Bronchial epithelial cell (primary cell): ENCODE measurements around the gene GNG12. TPM values are rescaled to one million over a fixed set of nuclear protein-coding genes. Genes with fewer than 3 reads are reported as not detected.
"Not testable (repeated sequence)": the region's sequence is repeated elsewhere in the genome, so short reads cannot be mapped to it uniquely, and the experiment has no call there.

ENCODE experiments used
- DNase-seq: peaks from one replicate; pipeline ENCODE4 v3.0.0-alpha.2; 2010; ENCODE audit warnings: low read depth
- FAIRE-seq: peaks from 2 replicates; lab custom pipeline; 2011; peaks lifted over from hg19 to GRCh38; lab: Jason Lieb, UNC
- H3K27me3 ChIP-seq: 2 replicates; pipeline ENCODE4 v1.5.1; 2011; ENCODE audit warnings: low read length; ENCODE audit not compliant: control insufficient read depth, insufficient read depth
- H3K36me3 ChIP-seq: 2 replicates; pipeline ENCODE4 v1.5.1; 2011; ENCODE audit warnings: low read length; ENCODE audit not compliant: control insufficient read depth, insufficient read depth
- H3K4me3 ChIP-seq: 2 replicates; pipeline ENCODE4 v1.5.1; 2011; ENCODE audit warnings: mild to moderate bottlenecking, low read depth, low read length, control low read depth
- total RNA-seq: library from RNA; depleted of rRNA; stranded (reverse); fragments of >200 nt; gene quantifications from 2 replicates; pipeline ENCODE4 v1.2.1, GENCODE V29; 2014
- TF ChIP-seq, protein P1 (sequence below): IDR thresholded peaks from 2 replicates; pipeline ENCODE4 v1.5.1; 2011; ENCODE audit warnings: mild to moderate bottlenecking, moderate library complexity, low read length, control low read depth, inconsistent platforms; ENCODE audit not compliant: insufficient read depth, severe bottlenecking

Gene GNG12
- total RNA-seq, 1 donor from 2014 or later, result 75.3 TPM

DNA sequence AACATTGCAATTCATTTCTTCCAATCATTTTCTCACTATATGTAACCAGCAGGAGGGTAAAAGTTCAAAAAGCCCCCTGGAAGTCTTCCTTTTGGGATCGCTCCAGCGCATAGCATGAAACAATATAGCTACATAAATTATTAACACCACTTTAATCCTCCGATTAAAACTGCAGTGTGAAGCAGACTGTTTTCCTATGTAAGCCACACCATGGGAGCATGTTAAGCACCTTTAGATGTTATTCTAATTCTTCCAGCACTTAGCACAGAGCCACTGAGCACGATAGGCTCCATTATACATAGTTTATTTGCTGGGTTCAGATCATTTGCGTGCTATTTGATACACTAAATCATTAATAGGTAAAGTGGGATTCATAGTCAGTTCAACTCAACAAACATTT lies 166.6 kb downstream of the GNG12 start:
- FAIRE-seq, result no peak
- H3K27me3 ChIP-seq, result no peaks in the 10 kb centered on the region

DNA sequence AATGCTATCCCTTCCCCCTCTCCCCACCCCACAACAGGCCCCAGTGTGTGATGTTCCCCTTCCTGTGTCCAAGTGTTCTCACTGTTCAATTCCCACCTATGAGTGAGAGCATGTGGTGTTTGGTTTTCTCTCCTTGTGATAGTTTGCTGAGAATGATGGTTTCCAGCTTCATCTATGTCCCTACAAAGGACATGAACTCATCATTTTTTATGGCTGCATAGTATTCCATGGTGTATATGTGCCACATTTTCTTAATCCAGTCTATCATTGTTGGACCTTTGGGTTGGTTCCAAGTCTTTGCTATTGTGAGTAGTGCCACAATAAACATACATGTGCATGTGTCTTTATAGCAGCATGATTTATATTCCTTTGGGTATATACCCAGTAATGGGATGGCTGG lies 168.0 kb downstream of the GNG12 start:
- FAIRE-seq, H3K4me3 ChIP-seq, H3K27me3 ChIP-seq, H3K36me3 ChIP-seq, DNase-seq: not testable (repeated sequence)

More for the DNA sequence above, 166.6 kb downstream of the GNG12 start:
- TF ChIP-seq, protein P1, sequence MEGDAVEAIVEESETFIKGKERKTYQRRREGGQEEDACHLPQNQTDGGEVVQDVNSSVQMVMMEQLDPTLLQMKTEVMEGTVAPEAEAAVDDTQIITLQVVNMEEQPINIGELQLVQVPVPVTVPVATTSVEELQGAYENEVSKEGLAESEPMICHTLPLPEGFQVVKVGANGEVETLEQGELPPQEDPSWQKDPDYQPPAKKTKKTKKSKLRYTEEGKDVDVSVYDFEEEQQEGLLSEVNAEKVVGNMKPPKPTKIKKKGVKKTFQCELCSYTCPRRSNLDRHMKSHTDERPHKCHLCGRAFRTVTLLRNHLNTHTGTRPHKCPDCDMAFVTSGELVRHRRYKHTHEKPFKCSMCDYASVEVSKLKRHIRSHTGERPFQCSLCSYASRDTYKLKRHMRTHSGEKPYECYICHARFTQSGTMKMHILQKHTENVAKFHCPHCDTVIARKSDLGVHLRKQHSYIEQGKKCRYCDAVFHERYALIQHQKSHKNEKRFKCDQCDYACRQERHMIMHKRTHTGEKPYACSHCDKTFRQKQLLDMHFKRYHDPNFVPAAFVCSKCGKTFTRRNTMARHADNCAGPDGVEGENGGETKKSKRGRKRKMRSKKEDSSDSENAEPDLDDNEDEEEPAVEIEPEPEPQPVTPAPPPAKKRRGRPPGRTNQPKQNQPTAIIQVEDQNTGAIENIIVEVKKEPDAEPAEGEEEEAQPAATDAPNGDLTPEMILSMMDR, result no peak
- DNase-seq, result no peak
- no peak overlapping the region for H3K4me3 ChIP-seq
- no peaks in the 10 kb centered on the region for H3K36me3 ChIP-seq

DNA sequence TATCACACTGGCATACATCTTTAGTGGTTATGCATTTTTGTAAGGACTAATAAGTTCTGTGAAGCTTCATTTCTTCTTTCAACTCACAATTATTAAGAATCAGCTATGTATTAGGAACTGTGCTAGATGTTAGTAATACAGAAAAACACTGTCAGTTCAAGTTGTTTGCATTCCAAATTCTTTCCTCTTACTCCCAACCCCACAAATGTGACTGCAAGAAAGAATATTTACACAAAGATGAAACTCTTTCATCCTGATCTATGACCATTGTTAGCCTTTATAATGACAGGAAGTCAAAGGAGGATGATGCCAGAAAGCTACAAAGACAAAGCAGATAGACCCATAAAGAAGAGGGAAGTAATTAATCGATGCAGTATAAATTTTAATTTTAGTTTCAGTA lies 169.2 kb downstream of the GNG12 start:
- no peaks in the 10 kb centered on the region for H3K27me3 ChIP-seq
- H3K36me3 ChIP-seq, result no peaks in the 10 kb centered on the region
- TF ChIP-seq, protein P1, result no peak
- FAIRE-seq (no peak), DNase-seq (no peak)
- H3K4me3 ChIP-seq, result no peak overlapping the region

DNA sequence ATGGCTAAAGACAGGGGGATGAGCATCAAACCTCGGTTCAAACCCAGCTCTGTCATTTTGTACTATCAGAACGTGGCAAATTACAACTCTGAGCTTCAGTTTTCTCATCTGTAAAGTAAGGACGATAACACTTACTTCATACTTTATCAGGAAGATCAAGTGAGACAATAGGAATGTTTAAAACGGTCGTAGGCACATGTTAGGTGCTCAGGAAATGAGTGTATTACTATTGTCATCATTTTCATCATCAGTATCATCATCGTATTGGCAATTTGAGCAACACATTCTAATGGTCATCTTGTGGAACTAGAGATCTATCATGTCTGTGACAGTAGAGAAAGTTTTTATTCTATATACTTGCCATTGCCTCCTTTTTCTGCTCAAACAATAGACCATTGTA lies 170.4 kb downstream of the GNG12 start:
- H3K27me3 ChIP-seq, result no peaks in the 10 kb centered on the region
- TF ChIP-seq, protein P1, result no peak
- no peaks in the 10 kb centered on the region for H3K36me3 ChIP-seq
- FAIRE-seq (no peak), DNase-seq (no peak)
- no peak overlapping the region for H3K4me3 ChIP-seq

DNA sequence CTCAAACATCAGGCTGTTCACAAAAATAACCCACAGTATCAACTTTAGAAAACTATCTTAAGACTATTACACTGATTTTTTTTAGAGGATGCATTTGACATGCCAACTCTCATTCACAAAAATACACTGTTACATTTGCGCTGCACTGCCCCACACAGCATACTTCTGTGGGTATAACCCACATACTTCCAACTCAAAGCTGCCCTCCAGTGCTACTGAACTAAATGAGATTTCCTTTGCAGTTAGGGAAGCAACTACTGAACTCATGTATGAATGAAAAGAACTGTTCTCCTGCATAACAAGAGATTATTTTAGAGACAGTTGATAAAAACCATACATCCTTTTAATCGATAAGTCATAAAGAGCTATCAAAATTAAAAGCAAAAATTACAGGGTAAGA lies 174.0 kb downstream of the GNG12 start:
- DNase-seq (no peak), FAIRE-seq (no peak)
- TF ChIP-seq, protein P1, result no peak
- Histone ChIP-seq H3K27me3 (no peaks in the 10 kb centered on the region), H3K4me3 (no peak overlapping the region), H3K36me3 (no peaks in the 10 kb centered on the region)

DNA sequence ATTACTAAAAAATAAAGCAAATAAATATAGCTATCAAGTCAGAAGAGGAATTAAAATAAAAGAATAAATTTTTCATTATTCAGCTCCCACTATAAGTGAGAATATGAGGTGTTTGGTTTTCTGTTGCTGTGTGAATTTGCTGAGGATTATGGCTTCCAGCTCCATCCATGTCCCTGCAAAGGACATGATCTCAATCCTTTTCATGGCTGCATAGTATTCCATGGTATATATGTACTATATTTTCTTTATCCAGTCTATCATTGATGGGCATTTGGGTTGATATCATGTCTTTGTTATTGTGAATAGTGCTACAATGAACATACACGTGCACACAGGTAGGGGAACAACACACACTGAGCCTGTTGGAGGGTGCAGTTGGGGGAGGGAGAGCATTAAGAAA lies 176.1 kb downstream of the GNG12 start:
- DNase-seq, FAIRE-seq, H3K4me3 ChIP-seq: not testable (repeated sequence)

DNA sequence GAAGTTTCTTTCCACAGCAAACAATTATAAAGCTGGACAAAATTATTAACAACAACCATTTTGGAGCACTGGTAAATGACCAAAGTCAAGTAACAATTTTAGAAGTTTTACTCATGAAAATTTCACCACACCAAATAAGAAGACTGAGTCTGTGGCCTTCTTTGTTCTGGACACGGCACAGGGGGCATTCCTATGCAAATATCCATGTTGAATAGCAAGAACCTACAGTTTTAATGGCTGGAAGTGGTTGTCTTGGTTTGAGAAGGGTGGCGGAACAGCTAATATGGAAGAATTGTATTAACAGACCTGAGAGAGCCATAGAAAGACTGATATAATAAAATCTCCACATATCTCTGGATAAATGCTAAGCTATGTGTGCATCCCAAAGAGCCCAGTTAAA lies 177.7 kb downstream of the GNG12 start:
- TF ChIP-seq, protein P1, result no peak
- no peak overlapping the region for H3K4me3 ChIP-seq
- DNase-seq (no peak), FAIRE-seq (no peak)
- no peaks in the 10 kb centered on the region for H3K36me3 ChIP-seq
- no peaks in the 10 kb centered on the region for H3K27me3 ChIP-seq

More for the DNA sequence above, 176.1 kb downstream of the GNG12 start:
- H3K36me3 ChIP-seq, H3K27me3 ChIP-seq: not testable (repeated sequence)
